Astrocyte (in vitro differentiated cells and primary cell): ENCODE data around the gene PDX1.

Experiments used
- EZH2 ChIP-seq: IDR thresholded peaks from 2 replicates; pipeline ENCODE4 v1.6.1; 2012; ENCODE audit warnings: mild to moderate bottlenecking, low read length, inconsistent platforms; ENCODE audit not compliant: insufficient read depth
- TF ChIP-seq, protein P1 (sequence below): IDR thresholded peaks from 2 replicates; pipeline ENCODE4 v1.5.1; 2011; ENCODE audit warnings: low read depth, mild to moderate bottlenecking, inconsistent platforms, low read length, moderate library complexity; ENCODE audit not compliant: insufficient read depth

DNA sequence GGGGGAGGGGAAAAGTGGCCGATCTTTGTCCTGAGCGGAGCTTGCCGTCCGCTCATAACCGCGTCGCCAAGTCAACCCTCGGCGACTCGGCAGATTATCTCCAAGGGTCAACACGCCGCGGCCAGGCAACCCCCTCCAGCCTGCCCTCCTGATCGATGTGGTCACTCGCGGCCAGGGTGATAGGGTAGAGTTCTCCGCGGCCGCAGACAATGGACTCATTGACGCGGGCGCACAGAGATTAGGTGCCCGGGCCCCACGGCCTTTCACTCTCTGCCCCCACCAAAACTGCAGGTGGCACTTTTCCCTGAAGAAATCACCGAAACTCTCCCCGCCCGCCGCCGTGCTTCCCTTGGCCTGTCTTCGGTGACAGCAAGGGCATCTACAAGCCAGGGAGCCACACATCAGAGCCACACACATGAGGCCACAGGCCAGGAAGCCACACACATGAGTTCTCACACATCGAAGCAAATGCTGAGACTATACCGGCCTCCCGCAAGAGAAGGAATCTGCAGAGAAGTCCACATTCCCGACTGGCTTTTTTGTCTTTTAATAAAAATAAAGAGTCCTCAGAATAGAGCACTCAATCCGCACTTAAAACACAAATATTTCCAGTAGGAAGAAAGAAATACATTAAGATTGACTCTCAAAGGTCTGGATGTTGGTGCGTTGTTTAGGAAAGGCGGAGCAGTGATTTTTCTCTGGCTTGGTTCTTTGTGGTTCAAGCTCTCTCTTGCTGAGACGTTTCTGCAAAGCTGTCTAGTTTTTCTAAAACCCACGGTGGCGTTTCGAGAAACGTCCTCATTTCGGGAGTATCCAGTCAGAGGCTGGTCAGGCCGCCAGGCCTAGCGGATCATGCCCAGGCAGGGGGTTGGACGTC is 1.5 kb upstream of the PDX1 start:
- TF ChIP-seq EZH2 = peak; percentile 81
- TF ChIP-seq, protein P1, sequence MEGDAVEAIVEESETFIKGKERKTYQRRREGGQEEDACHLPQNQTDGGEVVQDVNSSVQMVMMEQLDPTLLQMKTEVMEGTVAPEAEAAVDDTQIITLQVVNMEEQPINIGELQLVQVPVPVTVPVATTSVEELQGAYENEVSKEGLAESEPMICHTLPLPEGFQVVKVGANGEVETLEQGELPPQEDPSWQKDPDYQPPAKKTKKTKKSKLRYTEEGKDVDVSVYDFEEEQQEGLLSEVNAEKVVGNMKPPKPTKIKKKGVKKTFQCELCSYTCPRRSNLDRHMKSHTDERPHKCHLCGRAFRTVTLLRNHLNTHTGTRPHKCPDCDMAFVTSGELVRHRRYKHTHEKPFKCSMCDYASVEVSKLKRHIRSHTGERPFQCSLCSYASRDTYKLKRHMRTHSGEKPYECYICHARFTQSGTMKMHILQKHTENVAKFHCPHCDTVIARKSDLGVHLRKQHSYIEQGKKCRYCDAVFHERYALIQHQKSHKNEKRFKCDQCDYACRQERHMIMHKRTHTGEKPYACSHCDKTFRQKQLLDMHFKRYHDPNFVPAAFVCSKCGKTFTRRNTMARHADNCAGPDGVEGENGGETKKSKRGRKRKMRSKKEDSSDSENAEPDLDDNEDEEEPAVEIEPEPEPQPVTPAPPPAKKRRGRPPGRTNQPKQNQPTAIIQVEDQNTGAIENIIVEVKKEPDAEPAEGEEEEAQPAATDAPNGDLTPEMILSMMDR = no peak
